Stimulated activated CD4-positive, alpha-beta T cell treated with anti-CD3 and anti-CD28 coated beads, TNF-alpha, amount 100 ng/mL, for 48 hours (primary cell): ENCODE results near the gene PDE4D.
"Not testable (repeated sequence)": the region's sequence is repeated elsewhere in the genome, so short reads cannot be mapped to it uniquely, and the experiment has no call there.

Source experiments
- DNase-seq, 3 donors: peaks; one replicate each; pipeline ENCODE4 v3.0.0-alpha.2; 2020; ENCODE audit warnings: low read depth in 3 of 3

Gene PDE4D

GRCh38 chr5:59703789-59704188, 189.7 kb downstream of the PDE4D start:
- DNase-seq, result no peak

- no peak for DNase-seq
These were observed 195.0 kb downstream of the PDE4D start for GRCh38 chr5:59698207-59699178.

- no peak for DNase-seq
These were observed 199.1 kb downstream of the PDE4D start for GRCh38 chr5:59694411-59694810.

- DNase-seq, result no peak
These were observed 199.8 kb downstream of the PDE4D start for GRCh38 chr5:59693492-59694309.

- DNase-seq, result no peak
These were observed 207.7 kb downstream of the PDE4D start for GRCh38 chr5:59685793-59686192.

GRCh38 chr5:59685191-59685530, 208.4 kb downstream of the PDE4D start:
- DNase-seq, result no peak

- no peak for DNase-seq
These were observed 208.9 kb downstream of the PDE4D start for GRCh38 chr5:59684388-59685190.

GRCh38 chr5:59683311-59683710, 210.2 kb downstream of the PDE4D start:
- no peak for DNase-seq

- no peak for DNase-seq
These were observed 211.0 kb downstream of the PDE4D start for GRCh38 chr5:59682542-59682941.

- DNase-seq, result no peak
These were observed 214.6 kb downstream of the PDE4D start for GRCh38 chr5:59678943-59679342.

- DNase-seq, result no peak
These were observed 218.8 kb downstream of the PDE4D start for GRCh38 chr5:59674763-59675162.

GRCh38 chr5:59673438-59674058, 220.0 kb downstream of the PDE4D start:
- no peak for DNase-seq

- no peak for DNase-seq
These were observed 227.0 kb downstream of the PDE4D start for GRCh38 chr5:59666440-59667068.

GRCh38 chr5:59665832-59666203, 227.7 kb downstream of the PDE4D start:
- not testable (repeated sequence) for DNase-seq

GRCh38 chr5:59665086-59665831, 228.3 kb downstream of the PDE4D start:
- DNase-seq, result no peak

- DNase-seq, result no peak
These were observed 231.4 kb downstream of the PDE4D start for GRCh38 chr5:59661954-59662615.

- DNase-seq, result no peak
These were observed 232.2 kb downstream of the PDE4D start for GRCh38 chr5:59661311-59661710.

GRCh38 chr5:59660737-59661136, 232.8 kb downstream of the PDE4D start:
- DNase-seq, result no peak

GRCh38 chr5:59656351-59657254, 236.9 kb downstream of the PDE4D start:
- DNase-seq, result no peak
